Esophagus muscularis mucosa (tissue), 4 donors: ENCODE results near the gene EFCAB8. TPM values are rescaled to one million over a fixed set of nuclear protein-coding genes. Genes with fewer than 3 reads are reported as not detected.

Source experiments
- DNase-seq: peaks from one replicate; pipeline ENCODE4 v3.0.0-alpha.2; 2017; ENCODE audit errors: extremely low spot score
- H3K27ac ChIP-seq, 4 donors: fragments of 200-600 bp; sonication (generic); replicated peaks in 1 of 4; 1 replicate in 3 of 4; 2 replicates in 1 of 4; pipeline ENCODE4 v1.5.1; 2016 to 2019; ENCODE audit warnings: mild to moderate bottlenecking in 1 of 4
- H3K27me3 ChIP-seq, 4 donors: fragments of 200-600 bp; sonication (generic); one replicate each; pipeline versions ENCODE4 v1.5.1 to v1.6.0; 2016 to 2019
- H3K36me3 ChIP-seq, 4 donors: fragments of 200-600 bp; sonication (generic); one replicate each; pipeline ENCODE4 v1.5.1; 2016 to 2019
- H3K4me1 ChIP-seq, 4 donors: fragments of 200-600 bp; sonication (generic); one replicate each; pipeline ENCODE4 v1.5.1; 2016 to 2019
- H3K4me3 ChIP-seq, 4 donors: fragments of 200-600 bp; sonication (generic); 1 replicate in 2 of 4; 2 replicates in 2 of 4; pipeline ENCODE4 v1.5.1; 2016 to 2019; ENCODE audit warnings: mild to moderate bottlenecking in 4 of 4, moderate library complexity in 1 of 4
- H3K9me3 ChIP-seq, 4 donors: fragments of 200-600 bp; sonication (generic); 1 replicate in 3 of 4; 2 replicates in 1 of 4; pipeline ENCODE4 v1.5.1; 2016 to 2019
- EP300 ChIP-seq: sonication (generic); formaldehyde crosslinking; IDR thresholded peaks from one replicate; pipeline ENCODE4 v1.6.1; 2017; ENCODE audit warnings: antibody characterized with exemption
- POLR2A ChIP-seq: fragments of 450-650 bp; IDR thresholded peaks from one replicate; pipeline ENCODE4 v1.6.1; 2017; ENCODE audit warnings: antibody characterized with exemption, moderate library complexity, mild to moderate bottlenecking, low read depth
- POLR2AphosphoS5 ChIP-seq, 2 donors: sonication (generic); formaldehyde crosslinking; IDR thresholded peaks; one replicate each; pipeline ENCODE4 v1.6.1; 2017; ENCODE audit warnings: antibody characterized with exemption in 2 of 2
- WGBS: methylation state at CpG from one replicate; pipeline ENCODE4 v1.1.5; 2018; 5-methylcytosine and 5-hydroxymethylcytosine counted together
- intact Hi-C: fragments of 100-400 bp; cut with DNase I; formaldehyde crosslinking; loops from one replicate; pipeline ENCODE4 v1.15.1; 2023
- total RNA-seq, 4 donors: library from RNA; depleted of rRNA; stranded (reverse); fragments of >200 nt; gene quantifications; one replicate each; pipeline versions ENCODE4 v1.1.0 to v1.2.1, GENCODE V29; 2016
- TF ChIP-seq, protein P1 (sequence below), 3 experiments: fragments of 200-600 bp in 2 of 3; fragments of 450-650 bp in 1 of 3; sonication (generic) in 2 of 3; IDR thresholded peaks; one replicate each; pipeline ENCODE4 v1.5.1; 2017 to 2019; ENCODE audit warnings: antibody characterized with exemption in 3 of 3, mild to moderate bottlenecking in 2 of 3, moderate library complexity in 1 of 3

Gene EFCAB8
- total RNA-seq, 4 donors from 2014 or later: 0.17 to 0.92 TPM; not detected in 2

DNA sequence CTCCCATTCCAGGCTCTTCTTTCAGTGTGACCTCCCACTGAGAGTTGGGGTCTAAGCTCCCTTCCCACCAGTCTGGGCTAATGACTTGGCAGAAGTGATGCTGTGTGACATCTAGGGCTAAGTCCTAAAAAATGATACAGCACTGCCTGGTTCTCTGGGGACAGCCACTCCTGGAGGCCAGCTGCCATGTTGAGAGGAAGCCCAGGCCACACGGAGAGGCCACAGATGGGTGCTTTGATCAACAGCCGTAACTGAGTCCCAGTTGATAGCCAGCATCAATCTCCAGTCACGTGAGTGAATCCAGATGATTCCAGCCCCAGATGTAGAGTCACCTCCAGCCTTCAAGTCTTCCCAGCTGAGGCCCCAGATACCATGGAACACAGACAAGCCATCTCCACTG, 131.7 kb downstream of the EFCAB8 start:
- Histone ChIP-seq H3K27ac (no peak overlapping the region), H3K4me3 (no peak overlapping the region), H3K9me3 (peaks cover 0 to 4% (median 0%) of the 10 kb centered on the region in 4 donors), H3K27me3 (peaks cover 0 to 40% (median 0%) of the 10 kb centered on the region in 4 donors), H3K36me3 (no peaks in the 10 kb centered on the region), H3K4me1 (no peaks in the 10 kb centered on the region)
- intact Hi-C loops: no loop called here
- DNase-seq: no peak
- WGBS: no CpG with 5 or more reads among the region's 3 CpGs
- TF ChIP-seq, protein P1, sequence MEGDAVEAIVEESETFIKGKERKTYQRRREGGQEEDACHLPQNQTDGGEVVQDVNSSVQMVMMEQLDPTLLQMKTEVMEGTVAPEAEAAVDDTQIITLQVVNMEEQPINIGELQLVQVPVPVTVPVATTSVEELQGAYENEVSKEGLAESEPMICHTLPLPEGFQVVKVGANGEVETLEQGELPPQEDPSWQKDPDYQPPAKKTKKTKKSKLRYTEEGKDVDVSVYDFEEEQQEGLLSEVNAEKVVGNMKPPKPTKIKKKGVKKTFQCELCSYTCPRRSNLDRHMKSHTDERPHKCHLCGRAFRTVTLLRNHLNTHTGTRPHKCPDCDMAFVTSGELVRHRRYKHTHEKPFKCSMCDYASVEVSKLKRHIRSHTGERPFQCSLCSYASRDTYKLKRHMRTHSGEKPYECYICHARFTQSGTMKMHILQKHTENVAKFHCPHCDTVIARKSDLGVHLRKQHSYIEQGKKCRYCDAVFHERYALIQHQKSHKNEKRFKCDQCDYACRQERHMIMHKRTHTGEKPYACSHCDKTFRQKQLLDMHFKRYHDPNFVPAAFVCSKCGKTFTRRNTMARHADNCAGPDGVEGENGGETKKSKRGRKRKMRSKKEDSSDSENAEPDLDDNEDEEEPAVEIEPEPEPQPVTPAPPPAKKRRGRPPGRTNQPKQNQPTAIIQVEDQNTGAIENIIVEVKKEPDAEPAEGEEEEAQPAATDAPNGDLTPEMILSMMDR (IDR thresholded peaks at IDR 0.05): no peak
- TF ChIP-seq POLR2AphosphoS5 (IDR thresholded peaks at IDR 0.05): no peak
- TF ChIP-seq POLR2A: no peak
- no peak for TF ChIP-seq EP300

DNA sequence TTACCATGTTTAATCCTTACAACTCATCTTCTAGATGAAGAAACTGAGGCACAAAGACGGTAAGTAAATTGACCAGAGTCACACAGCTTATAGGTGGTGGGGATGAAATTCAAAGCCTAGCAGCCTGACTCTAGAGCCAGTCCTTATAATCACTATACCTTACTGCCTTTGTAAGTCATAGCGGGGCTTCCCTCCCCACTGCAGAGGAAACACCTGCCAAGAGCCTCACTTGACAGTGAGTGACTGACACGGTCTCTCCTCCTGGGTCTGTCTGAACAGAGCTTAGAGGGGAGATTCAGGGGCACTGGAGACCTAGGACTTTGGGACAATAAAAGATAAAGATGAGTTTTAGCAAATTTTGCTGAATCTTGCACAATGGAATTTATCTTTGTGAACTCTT, 132.7 kb downstream of the EFCAB8 start:
- Histone ChIP-seq H3K27me3 (peaks cover 0 to 41% (median 0%) of the 10 kb centered on the region in 4 donors), H3K4me3 (no peak overlapping the region), H3K4me1 (no peaks in the 10 kb centered on the region), H3K36me3 (no peaks in the 10 kb centered on the region), H3K9me3 (peaks cover 0 to 6% (median 0%) of the 10 kb centered on the region in 4 donors), H3K27ac (no peak overlapping the region)
- intact Hi-C loops: no loop called here
- 73% methylated on average over 3 of the region's 3 CpGs for WGBS
- DNase-seq: no peak
- TF ChIP-seq, protein P1 (IDR thresholded peaks at IDR 0.05): no peak
- TF ChIP-seq POLR2AphosphoS5 (IDR thresholded peaks at IDR 0.05): no peak
- no peak for TF ChIP-seq POLR2A
- TF ChIP-seq EP300: no peak

DNA sequence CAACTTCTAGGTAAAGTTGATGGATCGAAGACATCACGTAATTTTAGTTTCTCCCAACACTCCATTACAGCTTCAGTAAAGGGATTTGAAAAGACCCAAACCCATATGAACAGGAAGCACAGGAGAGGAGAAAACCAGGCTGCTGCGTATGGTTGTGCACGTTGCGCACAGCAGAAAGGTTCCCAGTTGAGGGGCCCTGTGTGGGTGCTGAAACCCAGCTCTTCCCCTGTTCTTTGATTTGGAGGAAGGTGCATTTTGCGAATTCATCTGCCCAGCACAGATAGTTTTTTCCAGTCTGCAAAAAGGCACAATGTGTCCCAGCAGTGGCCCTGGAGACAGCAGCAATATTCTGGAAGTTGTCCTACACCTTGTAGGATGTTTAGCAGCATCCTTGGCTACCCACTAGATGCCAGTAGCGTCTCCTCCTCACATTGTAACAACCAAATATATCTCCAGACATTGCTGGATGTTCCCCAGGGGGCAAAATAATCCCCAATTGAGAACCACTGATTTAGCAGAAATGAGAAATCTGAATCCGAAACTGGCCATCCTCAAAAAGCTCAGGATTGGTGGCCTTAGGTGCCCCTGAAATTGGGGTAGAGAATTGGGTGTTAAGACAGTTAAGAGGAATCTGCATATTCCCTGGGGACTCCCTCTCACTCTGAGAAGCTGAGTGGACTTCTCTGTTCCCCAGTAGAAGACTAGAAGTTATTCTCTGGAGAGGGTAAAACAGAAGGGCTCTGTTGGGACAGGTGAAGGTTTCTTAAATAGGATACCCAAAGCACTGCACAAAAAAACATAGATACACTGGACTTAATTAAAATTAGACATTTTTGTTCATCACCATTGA, 133.3 kb downstream of the EFCAB8 start:
- Histone ChIP-seq H3K4me3 (no peak overlapping the region), H3K9me3 (peaks cover 0 to 6% (median 0%) of the 10 kb centered on the region in 4 donors), H3K4me1 (no peaks in the 10 kb centered on the region), H3K27ac (no peak overlapping the region), H3K36me3 (no peaks in the 10 kb centered on the region), H3K27me3 (peaks cover 0 to 35% (median 0%) of the 10 kb centered on the region in 4 donors)
- TF ChIP-seq EP300 (no peak), POLR2AphosphoS5 (IDR thresholded peaks at IDR 0.05) (no peak), POLR2A (no peak)
- TF ChIP-seq, protein P1 (IDR thresholded peaks at IDR 0.05): no peak
- DNase-seq: no peak
- intact Hi-C loops: no loop called here
- WGBS: 84% methylated on average over 8 of the region's 8 CpGs

DNA sequence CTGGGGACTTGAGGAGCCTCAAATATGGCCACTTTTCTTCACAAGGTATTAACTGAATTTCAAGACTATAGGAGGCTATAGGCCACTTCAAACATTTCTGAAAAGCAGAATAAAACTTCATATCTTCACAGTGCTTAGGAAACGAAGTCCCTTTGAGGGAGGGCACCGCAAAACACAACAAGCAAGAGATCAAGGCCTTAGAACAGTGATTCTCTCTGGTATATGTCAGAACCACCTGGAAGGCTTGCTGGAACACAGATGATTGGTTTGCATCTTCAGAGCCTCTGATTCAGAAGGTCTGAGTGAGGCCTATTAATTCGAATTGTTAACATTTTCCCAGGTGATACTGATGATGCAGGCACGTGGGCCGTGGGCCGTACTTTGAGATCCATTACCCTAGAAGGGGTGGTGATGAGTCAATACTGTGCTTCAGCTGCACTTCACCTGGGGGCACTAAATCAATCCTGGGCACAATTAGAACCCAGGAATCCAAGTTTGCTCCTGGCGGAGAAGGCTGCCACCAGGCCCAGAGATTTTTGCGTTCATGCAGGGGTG, 134.8 kb downstream of the EFCAB8 start:
- Histone ChIP-seq H3K4me1 (no peaks in the 10 kb centered on the region), H3K9me3 (peaks cover 0 to 6% (median 0%) of the 10 kb centered on the region in 4 donors), H3K27ac (no peak overlapping the region), H3K27me3 (peaks cover 0 to 31% (median 0%) of the 10 kb centered on the region in 4 donors), H3K4me3 (no peak overlapping the region), H3K36me3 (no peaks in the 10 kb centered on the region)
- DNase-seq: no peak
- TF ChIP-seq POLR2AphosphoS5 (IDR thresholded peaks at IDR 0.05) (no peak), EP300 (no peak), POLR2A (no peak)
- TF ChIP-seq, protein P1 (IDR thresholded peaks at IDR 0.05): no peak
- 75% methylated on average over 8 of the region's 8 CpGs for WGBS
- intact Hi-C loops: no loop called here
